GOT3 (cell line): ENCODE data around the gene ZDHHC11.
"Not testable (repeated sequence)": the region's sequence is repeated elsewhere in the genome, so short reads cannot be mapped to it uniquely, and the experiment has no call there.

Experiments
- DNase-seq: peaks from one replicate; lab custom pipeline; 2025; ENCODE audit warnings: mixed read lengths; lab: John Stamatoyannopoulos, UW

ZDHHC11 gene

DNA sequence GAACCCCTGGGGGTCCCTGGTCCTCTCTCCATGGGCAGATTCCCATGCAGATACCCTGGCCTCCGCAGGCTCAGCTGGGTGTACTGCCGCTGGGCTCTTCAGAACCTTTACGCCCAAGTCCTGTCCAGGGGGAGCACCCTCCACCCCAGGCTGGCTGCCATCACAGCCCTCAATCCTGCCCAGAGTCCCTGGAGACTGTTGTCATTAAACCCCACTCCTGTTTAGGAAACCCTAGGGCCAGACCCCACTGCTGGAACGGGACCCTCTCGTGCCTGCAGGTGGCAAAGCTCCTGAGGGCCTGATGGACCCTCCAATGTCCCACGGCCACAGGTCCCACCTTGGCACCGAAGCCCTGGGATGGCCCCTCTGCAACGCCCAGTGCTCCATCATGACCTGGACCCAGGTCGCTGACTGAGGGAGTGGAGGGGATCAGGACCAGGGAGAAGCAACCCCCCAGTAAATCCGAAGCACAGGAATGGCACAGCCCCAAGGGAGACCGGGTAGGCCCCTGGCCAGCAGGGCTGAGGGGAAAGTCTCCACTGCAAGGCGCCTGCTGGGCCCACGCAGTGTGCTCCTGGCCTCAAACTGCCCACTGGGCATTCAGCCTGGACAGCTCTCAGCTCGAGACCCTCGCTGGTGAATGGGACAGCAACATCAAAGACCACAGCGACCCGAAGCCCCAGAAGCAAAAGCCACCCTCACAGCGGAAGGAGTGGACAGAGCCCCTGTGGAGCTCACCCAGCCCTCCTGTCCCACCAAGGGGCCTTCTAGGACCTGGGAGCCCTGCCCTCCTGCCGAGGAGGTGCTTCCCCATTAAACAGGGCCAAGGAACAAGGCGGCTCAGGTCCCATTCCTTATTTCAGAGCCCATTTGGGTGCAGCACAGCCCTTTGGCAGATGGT lies 74.6 kb downstream of the ZDHHC11 start:
- no peak for DNase-seq

DNA sequence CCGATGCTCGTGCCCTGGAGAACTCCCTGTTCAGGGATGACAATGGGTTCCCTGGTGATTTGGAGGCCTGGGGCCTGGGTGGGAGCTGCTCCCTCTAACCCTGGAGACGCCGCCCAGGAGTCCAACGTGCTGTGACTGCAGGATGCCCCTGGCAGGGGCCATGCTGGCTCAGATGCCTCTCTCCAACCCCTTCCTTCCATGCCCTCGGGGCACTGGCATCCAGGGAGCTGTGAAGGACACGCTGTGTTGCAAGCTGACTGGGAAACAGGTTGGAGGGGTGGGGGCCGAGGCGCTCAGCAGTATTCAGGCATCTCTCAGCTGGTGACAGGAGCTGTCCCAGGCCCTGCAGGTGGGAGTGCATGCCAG lies 75.2 kb downstream of the ZDHHC11 start:
- DNase-seq = not testable (repeated sequence)

DNA sequence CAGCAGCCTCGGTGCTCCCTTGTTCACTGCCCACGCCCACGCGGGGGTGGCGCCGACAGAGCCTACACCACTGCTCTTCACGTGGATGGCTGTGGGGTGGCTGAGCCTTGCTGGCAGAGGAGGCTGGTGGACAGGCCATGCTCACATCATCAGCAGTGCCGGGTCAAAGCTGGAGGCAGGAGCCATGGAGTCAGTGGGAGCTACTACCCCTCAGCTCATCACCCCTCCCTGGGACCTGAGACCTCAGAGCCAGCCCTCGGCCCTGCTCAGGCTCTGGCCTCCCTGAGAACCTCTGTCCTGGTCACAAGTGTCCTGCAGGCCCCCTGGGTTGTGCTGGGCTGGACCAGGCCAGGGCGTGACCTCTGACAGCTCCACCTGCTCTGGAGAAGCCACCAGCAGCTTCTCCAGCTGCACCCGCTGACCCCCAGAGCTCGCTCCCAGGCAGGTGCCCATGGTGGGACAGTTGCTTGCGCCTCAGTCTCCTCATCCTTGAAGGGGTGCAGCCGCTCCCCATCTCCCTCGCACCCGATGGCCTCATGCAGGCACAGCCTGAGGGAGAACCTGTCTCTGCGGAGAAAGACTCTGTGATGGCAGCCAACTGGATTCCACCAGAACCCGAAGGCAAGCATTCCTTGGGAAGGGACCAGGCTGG lies 75.8 kb downstream of the ZDHHC11 start:
- DNase-seq = not testable (repeated sequence)

DNA sequence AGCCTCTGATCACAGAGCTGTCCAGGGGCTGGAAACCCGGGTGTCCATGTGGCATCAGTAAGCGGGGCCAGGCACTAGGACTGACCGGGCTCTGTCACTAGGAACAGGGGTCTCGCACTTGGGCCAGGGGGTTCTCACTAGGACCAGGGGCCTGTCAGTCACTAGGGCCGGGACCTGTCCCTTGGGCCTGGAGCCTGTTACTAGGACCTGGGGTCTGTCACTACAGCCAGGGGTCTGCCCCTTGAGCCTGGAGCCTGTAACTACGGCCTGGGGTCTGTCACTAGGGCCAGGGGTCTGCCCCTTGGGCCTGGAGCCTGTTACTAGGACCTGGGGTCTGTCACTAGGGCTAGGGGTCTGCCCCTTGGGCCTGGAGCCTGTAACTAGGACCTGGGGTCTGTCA lies 76.5 kb downstream of the ZDHHC11 start:
- not testable (repeated sequence) for DNase-seq

DNA sequence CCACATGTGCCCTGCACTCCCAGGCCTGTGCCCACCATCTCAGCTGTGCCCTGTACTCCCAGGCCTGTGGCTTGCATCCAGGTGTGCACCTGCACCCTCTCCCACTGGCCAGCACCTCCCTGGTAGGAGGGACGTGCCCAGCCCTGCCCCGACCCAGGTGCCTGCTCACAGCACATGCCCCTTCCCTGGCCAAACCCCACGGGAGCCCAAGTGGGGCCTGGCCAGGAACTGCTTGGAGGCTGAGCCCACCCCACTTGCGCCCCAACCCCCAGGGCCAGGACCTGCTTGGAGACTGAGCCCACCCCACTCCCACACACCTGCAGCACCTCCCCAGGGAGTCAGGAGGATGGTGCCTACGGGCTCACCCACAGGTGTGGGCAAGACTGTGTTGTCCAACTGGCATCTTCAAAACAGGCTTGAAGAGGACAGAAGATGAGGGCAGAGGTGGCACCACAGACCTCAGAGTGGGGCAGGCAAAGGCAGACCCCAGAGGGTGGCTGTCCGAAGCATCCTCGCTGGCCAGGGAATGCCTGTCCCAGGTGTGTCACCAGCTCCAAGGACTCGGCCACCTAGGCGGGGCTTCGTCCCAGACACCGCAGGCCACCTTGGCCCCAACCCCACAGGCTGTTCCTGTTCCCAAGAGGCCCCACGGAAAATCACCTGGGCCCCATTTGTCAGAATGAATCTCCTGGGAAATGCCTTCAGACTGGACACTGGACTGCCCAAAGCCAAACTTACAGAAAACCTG lies 77.1 kb downstream of the ZDHHC11 start:
- DNase-seq = no peak

DNA sequence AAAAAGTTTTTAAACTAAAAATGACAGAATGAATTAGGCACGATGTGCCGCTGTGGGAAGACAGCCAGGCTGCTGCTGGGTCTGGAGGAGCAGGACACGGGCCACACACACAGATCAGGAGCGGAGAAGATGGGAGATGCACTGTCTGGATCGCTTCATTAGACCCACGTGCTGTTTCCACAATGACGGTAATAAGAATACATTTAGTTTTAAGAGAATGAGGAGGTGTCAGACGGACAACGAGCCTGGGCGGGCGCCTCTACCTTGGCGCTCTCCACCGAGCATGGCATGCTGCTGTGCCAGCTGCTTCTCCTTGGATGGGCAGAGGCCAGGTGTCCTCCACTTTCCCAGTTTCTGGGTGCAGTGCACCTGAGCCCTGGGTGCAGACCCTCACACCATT lies 77.9 kb downstream of the ZDHHC11 start:
- not testable (repeated sequence) for DNase-seq

DNA sequence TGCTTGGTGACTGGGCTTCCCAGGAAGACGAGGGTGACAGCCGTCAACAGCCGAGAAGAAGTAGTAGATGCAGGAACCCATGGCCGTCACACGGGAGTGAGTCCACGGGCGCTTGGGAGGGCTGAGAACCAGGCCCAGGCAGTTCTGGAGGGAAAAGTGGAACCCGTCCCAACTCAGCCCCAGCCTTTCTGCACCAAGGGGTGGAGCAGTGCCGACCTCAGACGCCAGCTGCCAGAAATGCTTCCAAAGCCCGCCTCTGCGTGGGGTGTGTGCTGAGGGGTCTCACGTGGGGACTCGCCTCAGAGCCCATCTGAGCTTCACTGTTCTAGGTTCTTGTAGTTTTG lies 78.3 kb downstream of the ZDHHC11 start:
- DNase-seq = not testable (repeated sequence)

DNA sequence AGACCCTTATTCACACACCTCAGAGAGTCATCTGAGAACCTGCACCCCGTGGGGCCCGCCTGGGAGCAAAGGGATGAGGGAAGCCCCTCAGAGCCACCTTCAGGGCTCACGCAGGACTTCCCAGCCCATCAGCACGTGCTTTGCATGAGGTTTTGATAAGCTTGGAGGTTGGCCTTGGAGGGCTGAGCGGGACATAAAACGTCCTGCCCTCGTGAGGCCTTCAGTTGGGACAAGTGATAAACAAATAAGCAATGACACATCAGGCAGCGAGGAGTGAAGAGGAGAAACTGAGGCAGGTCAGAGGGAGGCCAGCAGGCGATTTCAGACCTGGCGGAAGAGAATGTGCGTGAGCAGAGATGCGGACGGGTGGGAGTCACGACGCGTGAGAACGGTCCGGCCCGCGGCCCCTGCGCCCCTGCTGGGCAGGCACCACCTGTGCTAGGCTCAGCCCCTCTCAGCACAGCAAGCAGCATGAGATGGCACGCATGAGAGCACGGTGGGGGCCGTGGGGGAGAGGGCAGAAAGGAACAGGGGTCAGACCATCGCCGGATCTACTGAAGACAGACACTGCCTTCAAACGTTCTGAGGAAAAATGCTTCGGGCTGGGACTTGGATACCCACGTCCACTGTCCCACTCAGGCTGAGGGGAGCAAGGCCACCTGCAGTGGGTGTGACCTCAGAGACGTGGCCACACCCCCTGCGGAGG lies 78.8 kb downstream of the ZDHHC11 start:
- DNase-seq = not testable (repeated sequence)

DNA sequence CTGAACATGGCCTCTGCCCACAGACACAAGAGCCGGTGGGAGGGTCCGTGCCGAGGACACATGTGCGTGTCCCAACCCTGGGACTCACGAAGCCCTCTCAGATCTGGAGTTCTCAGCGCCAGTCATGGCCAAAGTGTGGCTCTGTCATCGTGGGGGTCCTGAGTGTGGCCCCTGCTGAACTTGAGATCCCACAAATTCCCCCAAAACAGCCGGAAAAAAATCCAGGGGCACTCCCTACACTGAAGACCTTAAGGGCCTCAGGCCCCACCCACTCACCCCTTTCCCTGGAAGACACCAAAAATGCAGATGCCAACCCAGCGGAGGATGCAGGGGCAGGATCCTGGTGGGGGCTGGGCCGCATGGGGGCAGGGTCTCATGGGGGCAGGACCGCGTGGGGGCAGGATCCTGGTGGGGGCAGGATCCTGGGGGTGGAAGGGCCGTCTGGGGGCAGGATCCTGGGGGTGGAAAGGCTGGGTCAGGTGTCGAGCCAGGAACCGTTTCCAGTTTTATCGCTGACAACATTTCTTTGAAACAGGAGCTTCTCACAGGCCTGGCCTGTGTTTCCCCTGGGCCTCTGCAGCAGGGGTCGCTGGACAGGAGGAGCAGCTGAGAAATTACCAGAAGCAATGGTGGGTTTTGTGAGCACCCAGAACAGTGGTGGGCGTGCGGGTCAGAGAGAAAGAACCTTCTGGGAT lies 79.6 kb downstream of the ZDHHC11 start:
- not testable (repeated sequence) for DNase-seq

DNA sequence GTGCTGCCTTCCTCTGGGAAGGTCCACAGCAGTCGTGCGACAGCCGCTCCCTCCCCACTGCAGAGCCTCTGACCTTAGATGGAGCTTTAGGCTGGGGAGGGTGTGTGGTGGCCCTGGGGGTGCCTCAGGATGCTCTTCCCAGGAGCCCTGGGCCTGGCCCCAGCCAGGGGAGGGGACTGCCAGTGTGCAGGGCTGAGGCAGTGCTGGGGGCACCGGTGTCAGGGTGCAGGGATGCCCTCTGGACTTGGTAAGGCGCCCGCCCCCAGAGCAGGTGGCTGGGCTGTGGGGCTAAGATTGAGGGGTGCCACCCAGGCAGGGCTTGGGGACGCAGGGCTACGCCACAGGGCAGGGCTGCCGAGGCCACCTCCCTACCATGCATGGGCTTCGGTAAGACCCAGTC lies 80.2 kb downstream of the ZDHHC11 start:
- not testable (repeated sequence) for DNase-seq

DNA sequence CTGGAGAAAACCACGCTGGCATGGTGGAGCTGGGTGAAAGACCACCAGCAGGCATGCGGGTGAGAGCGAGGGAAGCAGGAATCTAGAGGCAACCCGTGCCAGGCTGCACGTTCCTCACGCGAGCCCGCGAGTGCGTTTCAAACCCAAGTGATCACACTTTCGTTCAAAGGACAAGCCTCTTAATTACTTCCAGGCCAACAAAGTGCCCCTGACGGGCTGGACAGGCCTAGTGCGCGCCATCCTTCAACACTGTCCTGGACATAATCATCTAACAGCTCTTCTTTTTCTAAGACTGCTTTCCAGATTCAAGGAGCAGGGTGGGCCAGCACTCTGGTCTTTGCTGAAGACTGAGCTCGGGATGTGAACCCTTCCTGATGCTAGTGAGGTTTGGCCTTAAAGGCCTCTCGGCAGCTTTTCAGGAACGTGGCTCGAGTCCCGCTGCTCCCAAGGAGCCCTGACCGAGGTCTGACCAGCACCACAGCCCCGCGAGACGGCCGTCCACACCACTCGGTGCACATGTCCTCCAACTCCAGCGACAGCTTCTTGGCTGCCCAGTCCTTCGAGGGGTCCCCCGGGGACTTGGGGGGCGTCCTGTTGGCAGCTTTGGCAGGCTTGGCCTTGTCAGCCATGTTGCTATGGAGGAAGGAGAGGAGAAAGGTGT lies 81.2 kb downstream of the ZDHHC11 start:
- DNase-seq = not testable (repeated sequence)

DNA sequence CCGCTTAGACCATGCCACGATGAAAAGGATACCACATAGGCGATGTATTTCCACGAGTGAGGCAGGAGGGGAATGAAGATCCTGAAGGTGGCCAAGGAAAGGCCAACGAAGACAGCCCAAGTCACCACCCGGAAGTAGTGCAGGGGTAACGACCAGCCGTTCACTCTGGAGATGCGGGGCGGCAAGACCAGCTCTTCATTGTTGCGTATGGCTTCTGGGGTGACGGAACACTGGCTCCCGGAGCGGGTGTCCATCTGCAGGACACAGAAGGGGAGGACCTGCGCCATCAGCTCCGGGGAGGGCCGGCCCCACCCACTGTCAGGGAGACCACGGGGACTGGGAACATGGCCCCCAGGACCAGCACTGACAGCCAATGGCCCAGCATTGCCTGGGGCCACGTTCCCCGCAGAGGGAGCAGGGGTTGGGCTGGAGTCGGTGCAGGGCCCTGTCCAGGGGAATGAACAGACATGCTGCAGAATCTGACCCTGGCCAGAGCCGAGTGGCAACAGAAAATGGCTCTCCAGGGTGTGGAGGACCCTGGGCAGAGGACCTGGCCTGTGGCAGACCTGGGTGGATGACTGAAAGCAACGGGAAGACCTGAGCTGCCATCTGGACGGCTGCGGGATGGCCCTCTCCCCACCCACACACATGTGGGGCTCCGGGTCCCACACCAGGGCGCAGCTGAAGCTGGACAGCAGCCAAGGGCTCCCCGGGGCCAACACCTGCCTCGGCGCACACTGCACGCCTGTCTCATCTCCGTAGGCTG lies 83.9 kb downstream of the ZDHHC11 start:
- no peak for DNase-seq

DNA sequence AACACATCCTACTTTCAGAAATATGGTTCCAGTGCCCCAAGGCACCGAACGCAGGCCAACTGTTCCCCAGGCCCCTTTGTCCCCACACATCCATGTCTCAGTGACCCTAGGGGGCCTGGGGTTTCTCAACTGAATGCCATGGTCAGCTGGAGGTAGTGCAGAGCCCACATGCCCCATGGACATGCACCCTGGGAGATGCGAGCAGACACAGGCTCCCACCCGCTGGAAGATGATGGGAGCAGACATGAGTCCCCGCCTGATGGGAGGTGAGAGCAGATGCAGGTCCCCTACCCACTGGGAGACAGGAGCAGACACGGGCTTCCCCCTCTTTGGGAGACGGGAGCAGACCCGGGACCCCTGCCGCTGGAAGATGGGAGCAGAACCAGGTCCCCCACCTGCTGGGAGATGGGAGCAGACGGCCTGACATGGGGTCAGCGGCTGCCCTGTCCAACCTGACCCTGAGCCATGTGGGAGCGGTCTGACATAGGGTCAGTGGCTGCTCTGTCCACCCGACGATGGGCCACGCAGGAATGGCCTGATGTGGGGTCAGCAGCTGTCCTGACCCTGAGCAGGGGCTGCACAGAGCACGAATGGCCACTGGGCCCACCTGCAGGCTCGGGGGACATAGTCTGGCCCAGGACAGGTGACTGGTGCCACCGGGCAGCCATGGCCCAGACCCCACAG lies 84.7 kb downstream of the ZDHHC11 start:
- no peak for DNase-seq

DNA sequence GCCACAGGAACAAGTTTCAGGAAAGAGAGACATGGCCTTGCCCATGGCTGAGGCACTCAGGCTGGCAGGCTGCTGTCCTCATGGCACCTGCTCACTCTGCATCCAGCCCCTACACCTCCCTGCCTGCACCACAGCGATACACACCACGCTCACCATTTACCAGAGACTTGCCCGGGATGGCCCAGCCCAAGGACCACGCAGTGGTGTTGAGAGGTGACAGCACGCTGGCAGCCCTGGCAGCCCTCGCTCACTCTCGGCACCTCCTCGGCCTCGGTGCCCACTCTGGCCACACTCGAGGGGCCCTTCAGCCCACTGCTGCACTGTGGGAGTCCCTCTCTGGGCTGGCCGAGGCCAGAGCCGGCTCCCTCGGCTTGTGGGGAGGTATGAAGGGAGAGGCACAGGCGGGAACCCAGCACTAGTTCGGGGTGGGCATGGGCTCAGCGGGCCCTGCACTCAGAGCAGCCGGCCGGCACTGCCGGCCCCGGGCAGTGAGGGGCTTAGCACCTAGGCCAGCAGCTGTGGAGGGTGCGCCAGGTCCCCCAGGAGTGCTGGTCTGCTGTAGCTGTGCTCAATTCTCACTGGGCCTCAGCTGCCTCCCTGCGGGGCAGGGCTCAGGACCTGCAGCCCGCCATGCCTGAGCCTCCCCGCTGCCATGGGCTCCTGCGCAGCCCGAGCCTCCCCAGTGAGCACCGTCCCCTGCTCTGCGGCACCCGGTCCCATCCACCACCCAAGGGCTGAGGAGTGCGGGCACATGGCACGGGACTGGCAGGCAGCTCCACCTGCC lies 86.6 kb downstream of the ZDHHC11 start:
- no peak for DNase-seq

DNA sequence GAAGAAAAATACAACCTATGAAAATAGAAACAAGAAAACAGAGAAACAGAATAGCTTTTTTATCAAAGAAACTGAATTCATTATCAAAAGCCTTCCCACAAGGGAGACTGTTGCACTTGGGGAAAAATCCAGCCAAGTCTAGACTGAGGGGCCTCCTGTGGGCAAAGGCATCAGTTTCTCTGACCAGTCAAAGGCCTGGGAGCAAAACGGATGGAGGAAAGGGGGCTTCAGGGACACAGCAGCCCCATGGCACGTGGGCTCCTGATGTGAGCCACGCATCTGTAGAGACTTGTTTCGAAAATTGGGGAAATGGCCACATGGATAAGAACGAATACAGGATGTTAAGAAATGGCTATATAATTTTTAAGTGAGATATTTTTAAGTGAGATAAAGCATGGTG lies 87.4 kb downstream of the ZDHHC11 start:
- no peak for DNase-seq

DNA sequence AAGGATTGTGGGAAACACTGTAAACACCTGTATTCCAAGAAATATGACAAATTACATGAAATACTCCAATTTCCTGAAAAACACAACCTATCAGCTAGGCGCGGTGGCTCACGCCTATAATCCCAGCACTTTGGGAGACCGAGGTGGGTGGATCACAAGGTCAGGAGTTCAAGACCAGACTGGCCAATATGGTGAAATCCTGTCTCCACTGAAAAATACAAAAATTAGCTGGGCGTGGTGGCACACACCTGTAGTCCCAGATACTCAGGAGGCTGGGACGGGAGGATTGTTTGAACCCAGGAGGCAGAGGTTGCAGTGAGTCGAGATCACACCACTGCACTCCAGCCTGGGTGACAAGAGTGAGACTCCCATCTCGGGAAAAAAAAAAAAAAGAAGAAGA lies 87.8 kb downstream of the ZDHHC11 start:
- DNase-seq = not testable (repeated sequence)

DNA sequence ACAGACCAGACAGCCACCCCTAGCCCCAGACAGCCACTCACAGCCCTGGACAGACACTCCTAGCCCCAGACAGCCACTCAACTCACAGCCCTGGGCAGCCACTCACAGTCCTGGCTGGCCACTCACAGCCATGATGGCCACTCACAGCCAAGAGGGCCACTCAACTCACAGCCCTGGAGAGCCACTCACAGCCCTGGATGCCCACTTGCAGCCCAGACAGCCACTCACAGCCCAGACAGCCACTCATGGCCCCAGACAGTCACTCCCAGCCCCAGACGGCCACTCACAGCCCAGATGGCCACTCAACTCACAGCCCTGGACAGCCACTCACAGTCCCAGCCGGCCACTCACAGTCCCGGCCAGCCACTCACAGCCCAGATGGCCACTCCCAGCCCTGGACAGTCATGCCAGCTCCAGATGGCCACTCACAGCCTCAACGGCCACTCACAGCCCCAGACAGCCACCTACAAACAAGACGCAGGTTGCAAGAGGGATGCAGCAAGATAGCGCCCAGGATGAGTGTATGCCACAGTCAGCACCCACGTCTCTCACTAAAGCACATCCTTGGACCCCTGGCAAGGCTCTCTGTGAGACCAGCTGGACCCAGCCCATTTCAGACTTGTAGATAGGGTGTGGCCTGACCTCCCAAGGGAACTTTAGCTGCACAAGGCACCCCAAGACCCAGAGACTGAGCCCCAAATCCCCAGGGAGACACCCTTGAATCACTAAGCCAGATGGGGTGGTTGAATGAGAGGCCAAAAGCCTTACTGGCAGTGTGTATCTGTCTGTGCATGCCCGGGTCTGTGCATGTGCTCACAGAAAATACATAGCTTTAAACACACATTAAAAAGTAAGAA lies 88.7 kb downstream of the ZDHHC11 start:
- no peak for DNase-seq
